ENCODE results near the gene TMEM232.

The TMEM232 gene

GRCh38 chr5:110507972-110508371 lies 218.5 kb downstream of the TMEM232 start:
- ATAC-seq = no peak

GRCh38 chr5:110506378-110506777 lies 220.1 kb downstream of the TMEM232 start:
- no peak for ATAC-seq

GRCh38 chr5:110496276-110496675 lies 230.2 kb downstream of the TMEM232 start:
- no peak for ATAC-seq

GRCh38 chr5:110492446-110492845 lies 234.0 kb downstream of the TMEM232 start:
- ATAC-seq = no peak

GRCh38 chr5:110478895-110479294 lies 247.6 kb downstream of the TMEM232 start:
- ATAC-seq = no peak

GRCh38 chr5:110477911-110478310 lies 248.6 kb downstream of the TMEM232 start:
- ATAC-seq = no peak

GRCh38 chr5:110476164-110476563 lies 250.3 kb downstream of the TMEM232 start:
- ATAC-seq = no peak

- no peak for ATAC-seq
Observed at GRCh38 chr5:110475529-110475928, 250.9 kb downstream of the TMEM232 start.

- no peak for ATAC-seq
Observed at GRCh38 chr5:110469486-110469885, 257.0 kb downstream of the TMEM232 start.

GRCh38 chr5:110463106-110463505 lies 263.4 kb downstream of the TMEM232 start:
- ATAC-seq = no peak

GRCh38 chr5:110460837-110461236 lies 265.6 kb downstream of the TMEM232 start:
- ATAC-seq = no peak

GRCh38 chr5:110458313-110458712 lies 268.2 kb downstream of the TMEM232 start:
- ATAC-seq = no peak

GRCh38 chr5:110442856-110443255 lies 283.6 kb downstream of the TMEM232 start:
- no peak for ATAC-seq

GRCh38 chr5:110441035-110441434 lies 285.4 kb downstream of the TMEM232 start:
- no peak for ATAC-seq

GRCh38 chr5:110440058-110440457 lies 286.4 kb downstream of the TMEM232 start:
- ATAC-seq = no peak

- ATAC-seq = no peak
Observed at GRCh38 chr5:110439296-110439695, 287.2 kb downstream of the TMEM232 start.

GRCh38 chr5:110435207-110435606 lies 291.3 kb downstream of the TMEM232 start:
- no peak for ATAC-seq

- no peak for ATAC-seq
Observed at GRCh38 chr5:110431603-110432002, 294.9 kb downstream of the TMEM232 start.

- ATAC-seq = no peak
Observed at GRCh38 chr5:110414360-110414759, 312.1 kb downstream of the TMEM232 start.

GRCh38 chr5:110413856-110414255 lies 312.6 kb downstream of the TMEM232 start:
- no peak for ATAC-seq

- no peak for ATAC-seq
Observed at GRCh38 chr5:110409571-110409970, 316.9 kb downstream of the TMEM232 start.

GRCh38 chr5:110402562-110402961 lies 323.9 kb downstream of the TMEM232 start:
- no peak for ATAC-seq

GRCh38 chr5:110401881-110402280 lies 324.6 kb downstream of the TMEM232 start:
- ATAC-seq = no peak

- ATAC-seq = no peak
Observed at GRCh38 chr5:110398951-110399350, 327.5 kb downstream of the TMEM232 start.

GRCh38 chr5:110397281-110397680 lies 329.2 kb downstream of the TMEM232 start:
- ATAC-seq = no peak

GRCh38 chr5:110386782-110387181 lies 339.7 kb downstream of the TMEM232 start:
- no peak for ATAC-seq
